K562 (cell line): ENCODE data around the gene ZSCAN25.
"Not testable (repeated sequence)": the region's sequence is repeated elsewhere in the genome, so short reads cannot be mapped to it uniquely, and the experiment has no call there.

Source experiments
- BCL6 ChIP-seq: fragments of 250-450 bp; sonication (Bioruptor Pico); IDR thresholded peaks from 2 replicates; pipeline ENCODE4 v1.4.0; 2020
- HLTF ChIP-seq: fragments of 450-650 bp; IDR thresholded peaks from 2 replicates; pipeline ENCODE4 v1.6.1; 2016
- JUNB ChIP-seq: fragments of 450-650 bp; formaldehyde crosslinking; conservative IDR thresholded peaks from 2 replicates; pipeline ENCODE4 v1.4.0; 2020; ENCODE audit warnings: mild to moderate bottlenecking
- MXI1 ChIP-seq: IDR thresholded peaks from 2 replicates; pipeline ENCODE4 v1.6.1; 2011; ENCODE audit warnings: low read depth, mild to moderate bottlenecking, improper control_type of control experiment, low read length
- TAF15 ChIP-seq: fragments of 200-400 bp; formaldehyde crosslinking; IDR thresholded peaks from 2 replicates; pipeline ENCODE4 v1.6.1; 2017; ENCODE audit warnings: mild to moderate bottlenecking, low read depth, low read length, moderate library complexity
- YY1 ChIP-seq, 3 experiments: IDR thresholded peaks; 2 replicates each; pipeline ENCODE4 v1.6.1; 2011; ENCODE audit warnings: low read length in 2 of 3, mild to moderate bottlenecking in 2 of 3, moderate library complexity in 2 of 3, borderline replicate concordance in 1 of 3, control low read depth in 1 of 3, low read depth in 1 of 3; ENCODE audit not compliant: insufficient read depth in 3 of 3, insufficient replicate concordance in 2 of 3, control insufficient read depth in 1 of 3, insufficient read length in 1 of 3; ENCODE audit errors: extremely low read depth in 1 of 3
- ZNF561 ChIP-seq: fragments of 450-650 bp; formaldehyde crosslinking; conservative IDR thresholded peaks from 2 replicates; pipeline ENCODE4 v1.4.0; 2020; ENCODE audit warnings: mild to moderate bottlenecking, moderate library complexity
- TF ChIP-seq, protein P1 (sequence below): fragments of 450-650 bp; IDR thresholded peaks from 2 replicates; pipeline ENCODE4 v1.6.1; 2016
- TF ChIP-seq, protein P2 (sequence below): sonication (generic); formaldehyde crosslinking; IDR thresholded peaks from 2 replicates; pipeline ENCODE4 v1.8.1; 2023; ENCODE audit warnings: mild to moderate bottlenecking, missing genetic modification reagents
- TF ChIP-seq, protein P3 (sequence below), 2 experiments: fragments of 450-650 bp; formaldehyde crosslinking in 1 of 2; IDR thresholded peaks; 2 replicates each; pipeline versions ENCODE4 v1.4.0 to v1.6.1; 2014 to 2020; ENCODE audit warnings: mild to moderate bottlenecking in 2 of 2, borderline replicate concordance in 1 of 2, low read depth in 1 of 2

DNA sequence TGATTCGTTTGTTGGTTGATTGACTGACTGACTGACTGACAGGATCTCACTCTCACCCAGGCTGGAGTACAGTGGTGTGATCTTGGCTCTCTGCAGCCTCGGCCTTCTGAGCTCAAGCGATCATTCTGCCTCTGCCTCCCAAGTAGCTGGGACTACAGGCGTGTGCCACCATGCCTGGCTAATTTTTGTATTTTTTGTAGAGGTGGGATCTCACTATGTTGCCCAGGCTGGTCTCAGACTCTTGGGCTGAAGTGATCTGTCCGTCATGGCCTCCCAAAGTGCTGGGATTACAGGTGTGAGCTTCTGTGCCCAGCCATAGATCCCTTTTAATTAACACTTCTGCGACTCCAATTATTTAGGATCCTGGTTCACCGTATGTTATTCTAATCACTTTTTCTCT is 48.0 kb upstream of the ZSCAN25 start:
- TF ChIP-seq ZNF561 (CRISPR knock-in tag); JUNB; HLTF; YY1 (IDR thresholded peaks at IDR 0.05; ENCODE audit: borderline replicate concordance in 1 of 3, control insufficient read depth in 1 of 3, extremely low read depth in 1 of 3, insufficient read depth in 3 of 3, insufficient read length in 1 of 3, insufficient replicate concordance in 2 of 3, low read depth in 1 of 3, low read length in 2 of 3); MXI1; BCL6 (CRISPR knock-in tag); TAF15: not testable (repeated sequence)
- TF ChIP-seq, protein P1, sequence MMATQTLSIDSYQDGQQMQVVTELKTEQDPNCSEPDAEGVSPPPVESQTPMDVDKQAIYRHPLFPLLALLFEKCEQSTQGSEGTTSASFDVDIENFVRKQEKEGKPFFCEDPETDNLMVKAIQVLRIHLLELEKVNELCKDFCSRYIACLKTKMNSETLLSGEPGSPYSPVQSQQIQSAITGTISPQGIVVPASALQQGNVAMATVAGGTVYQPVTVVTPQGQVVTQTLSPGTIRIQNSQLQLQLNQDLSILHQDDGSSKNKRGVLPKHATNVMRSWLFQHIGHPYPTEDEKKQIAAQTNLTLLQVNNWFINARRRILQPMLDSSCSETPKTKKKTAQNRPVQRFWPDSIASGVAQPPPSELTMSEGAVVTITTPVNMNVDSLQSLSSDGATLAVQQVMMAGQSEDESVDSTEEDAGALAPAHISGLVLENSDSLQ = not testable (repeated sequence)
- TF ChIP-seq, protein P2, sequence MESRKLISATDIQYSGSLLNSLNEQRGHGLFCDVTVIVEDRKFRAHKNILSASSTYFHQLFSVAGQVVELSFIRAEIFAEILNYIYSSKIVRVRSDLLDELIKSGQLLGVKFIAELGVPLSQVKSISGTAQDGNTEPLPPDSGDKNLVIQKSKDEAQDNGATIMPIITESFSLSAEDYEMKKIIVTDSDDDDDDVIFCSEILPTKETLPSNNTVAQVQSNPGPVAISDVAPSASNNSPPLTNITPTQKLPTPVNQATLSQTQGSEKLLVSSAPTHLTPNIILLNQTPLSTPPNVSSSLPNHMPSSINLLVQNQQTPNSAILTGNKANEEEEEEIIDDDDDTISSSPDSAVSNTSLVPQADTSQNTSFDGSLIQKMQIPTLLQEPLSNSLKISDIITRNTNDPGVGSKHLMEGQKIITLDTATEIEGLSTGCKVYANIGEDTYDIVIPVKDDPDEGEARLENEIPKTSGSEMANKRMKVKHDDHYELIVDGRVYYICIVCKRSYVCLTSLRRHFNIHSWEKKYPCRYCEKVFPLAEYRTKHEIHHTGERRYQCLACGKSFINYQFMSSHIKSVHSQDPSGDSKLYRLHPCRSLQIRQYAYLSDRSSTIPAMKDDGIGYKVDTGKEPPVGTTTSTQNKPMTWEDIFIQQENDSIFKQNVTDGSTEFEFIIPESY (CRISPR knock-in tag) = not testable (repeated sequence)
- TF ChIP-seq, protein P3, sequence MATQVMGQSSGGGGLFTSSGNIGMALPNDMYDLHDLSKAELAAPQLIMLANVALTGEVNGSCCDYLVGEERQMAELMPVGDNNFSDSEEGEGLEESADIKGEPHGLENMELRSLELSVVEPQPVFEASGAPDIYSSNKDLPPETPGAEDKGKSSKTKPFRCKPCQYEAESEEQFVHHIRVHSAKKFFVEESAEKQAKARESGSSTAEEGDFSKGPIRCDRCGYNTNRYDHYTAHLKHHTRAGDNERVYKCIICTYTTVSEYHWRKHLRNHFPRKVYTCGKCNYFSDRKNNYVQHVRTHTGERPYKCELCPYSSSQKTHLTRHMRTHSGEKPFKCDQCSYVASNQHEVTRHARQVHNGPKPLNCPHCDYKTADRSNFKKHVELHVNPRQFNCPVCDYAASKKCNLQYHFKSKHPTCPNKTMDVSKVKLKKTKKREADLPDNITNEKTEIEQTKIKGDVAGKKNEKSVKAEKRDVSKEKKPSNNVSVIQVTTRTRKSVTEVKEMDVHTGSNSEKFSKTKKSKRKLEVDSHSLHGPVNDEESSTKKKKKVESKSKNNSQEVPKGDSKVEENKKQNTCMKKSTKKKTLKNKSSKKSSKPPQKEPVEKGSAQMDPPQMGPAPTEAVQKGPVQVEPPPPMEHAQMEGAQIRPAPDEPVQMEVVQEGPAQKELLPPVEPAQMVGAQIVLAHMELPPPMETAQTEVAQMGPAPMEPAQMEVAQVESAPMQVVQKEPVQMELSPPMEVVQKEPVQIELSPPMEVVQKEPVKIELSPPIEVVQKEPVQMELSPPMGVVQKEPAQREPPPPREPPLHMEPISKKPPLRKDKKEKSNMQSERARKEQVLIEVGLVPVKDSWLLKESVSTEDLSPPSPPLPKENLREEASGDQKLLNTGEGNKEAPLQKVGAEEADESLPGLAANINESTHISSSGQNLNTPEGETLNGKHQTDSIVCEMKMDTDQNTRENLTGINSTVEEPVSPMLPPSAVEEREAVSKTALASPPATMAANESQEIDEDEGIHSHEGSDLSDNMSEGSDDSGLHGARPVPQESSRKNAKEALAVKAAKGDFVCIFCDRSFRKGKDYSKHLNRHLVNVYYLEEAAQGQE (IDR thresholded peaks at IDR 0.05; ENCODE audit: borderline replicate concordance) = not testable (repeated sequence)
- TF ChIP-seq, protein P3 (CRISPR knock-in tag; IDR thresholded peaks at IDR 0.05; ENCODE audit: low read depth) = not testable (repeated sequence)
